Esophagus muscularis mucosa (tissue), 4 donors: ENCODE measurements around the gene FETUB.

Experiments
- EP300 ChIP-seq: sonication (generic); formaldehyde crosslinking; IDR thresholded peaks from one replicate; pipeline ENCODE4 v1.6.1; 2017; ENCODE audit warnings: antibody characterized with exemption
- POLR2A ChIP-seq: fragments of 450-650 bp; IDR thresholded peaks from one replicate; pipeline ENCODE4 v1.6.1; 2017; ENCODE audit warnings: antibody characterized with exemption, moderate library complexity, mild to moderate bottlenecking, low read depth
- TF ChIP-seq, protein P1 (sequence below), 3 experiments: fragments of 200-600 bp in 2 of 3; fragments of 450-650 bp in 1 of 3; sonication (generic) in 2 of 3; IDR thresholded peaks; one replicate each; pipeline ENCODE4 v1.5.1; 2017 to 2019; ENCODE audit warnings: antibody characterized with exemption in 3 of 3, mild to moderate bottlenecking in 2 of 3, moderate library complexity in 1 of 3

DNA sequence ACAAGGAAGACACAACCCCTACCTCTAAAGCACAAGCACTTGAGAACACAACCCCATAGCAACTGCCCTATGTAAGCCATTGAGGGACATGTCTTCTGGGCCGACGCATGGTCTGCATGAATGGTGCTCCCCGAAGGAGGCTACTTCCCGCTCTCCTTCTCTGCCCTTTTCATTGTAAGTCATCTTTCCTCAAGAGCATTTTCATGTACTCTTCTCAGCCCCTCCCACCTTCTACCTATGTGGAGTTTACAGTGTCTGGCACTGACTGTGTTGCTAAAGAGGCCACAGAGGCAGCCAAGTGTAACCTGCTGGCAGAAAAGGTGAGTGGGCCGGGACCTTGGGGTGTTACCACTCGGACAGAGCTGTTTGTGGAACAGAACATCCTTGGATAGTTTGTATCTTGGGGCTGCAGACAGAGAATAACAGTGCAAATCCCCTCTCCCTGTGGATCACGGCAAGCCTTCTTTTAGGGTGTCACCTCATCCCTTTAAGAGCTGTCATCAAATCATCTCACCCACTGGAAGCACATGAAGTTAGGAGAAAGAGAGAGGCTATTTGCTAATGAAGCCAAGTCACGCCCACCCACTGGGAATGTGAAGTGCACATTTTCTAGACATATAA, 21.8 kb upstream of the FETUB start:
- TF ChIP-seq, protein P1, sequence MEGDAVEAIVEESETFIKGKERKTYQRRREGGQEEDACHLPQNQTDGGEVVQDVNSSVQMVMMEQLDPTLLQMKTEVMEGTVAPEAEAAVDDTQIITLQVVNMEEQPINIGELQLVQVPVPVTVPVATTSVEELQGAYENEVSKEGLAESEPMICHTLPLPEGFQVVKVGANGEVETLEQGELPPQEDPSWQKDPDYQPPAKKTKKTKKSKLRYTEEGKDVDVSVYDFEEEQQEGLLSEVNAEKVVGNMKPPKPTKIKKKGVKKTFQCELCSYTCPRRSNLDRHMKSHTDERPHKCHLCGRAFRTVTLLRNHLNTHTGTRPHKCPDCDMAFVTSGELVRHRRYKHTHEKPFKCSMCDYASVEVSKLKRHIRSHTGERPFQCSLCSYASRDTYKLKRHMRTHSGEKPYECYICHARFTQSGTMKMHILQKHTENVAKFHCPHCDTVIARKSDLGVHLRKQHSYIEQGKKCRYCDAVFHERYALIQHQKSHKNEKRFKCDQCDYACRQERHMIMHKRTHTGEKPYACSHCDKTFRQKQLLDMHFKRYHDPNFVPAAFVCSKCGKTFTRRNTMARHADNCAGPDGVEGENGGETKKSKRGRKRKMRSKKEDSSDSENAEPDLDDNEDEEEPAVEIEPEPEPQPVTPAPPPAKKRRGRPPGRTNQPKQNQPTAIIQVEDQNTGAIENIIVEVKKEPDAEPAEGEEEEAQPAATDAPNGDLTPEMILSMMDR (IDR thresholded peaks at IDR 0.05) = no peak
- TF ChIP-seq POLR2A (no peak), EP300 (no peak)
